Gastrocnemius medialis (tissue), 4 donors: ENCODE data around the gene DNAJC18.

Source experiments
- CTCF ChIP-seq, 5 experiments: fragments of 450-650 bp in 3 of 5; fragments of 200-600 bp in 2 of 5; sonication (generic) in 2 of 5; IDR thresholded peaks in 4 of 5; conservative IDR thresholded peaks in 1 of 5; 1 replicate in 4 of 5; 2 replicates in 1 of 5; pipeline ENCODE4 v1.5.1; 2016 to 2019; ENCODE audit warnings: antibody characterized with exemption in 5 of 5, mild to moderate bottlenecking in 3 of 5, moderate library complexity in 3 of 5
- POLR2A ChIP-seq, 2 donors: fragments of 450-650 bp; IDR thresholded peaks; one replicate each; pipeline ENCODE4 v1.6.1; 2017; ENCODE audit warnings: antibody characterized with exemption in 2 of 2, mild to moderate bottlenecking in 2 of 2, moderate library complexity in 2 of 2

DNA sequence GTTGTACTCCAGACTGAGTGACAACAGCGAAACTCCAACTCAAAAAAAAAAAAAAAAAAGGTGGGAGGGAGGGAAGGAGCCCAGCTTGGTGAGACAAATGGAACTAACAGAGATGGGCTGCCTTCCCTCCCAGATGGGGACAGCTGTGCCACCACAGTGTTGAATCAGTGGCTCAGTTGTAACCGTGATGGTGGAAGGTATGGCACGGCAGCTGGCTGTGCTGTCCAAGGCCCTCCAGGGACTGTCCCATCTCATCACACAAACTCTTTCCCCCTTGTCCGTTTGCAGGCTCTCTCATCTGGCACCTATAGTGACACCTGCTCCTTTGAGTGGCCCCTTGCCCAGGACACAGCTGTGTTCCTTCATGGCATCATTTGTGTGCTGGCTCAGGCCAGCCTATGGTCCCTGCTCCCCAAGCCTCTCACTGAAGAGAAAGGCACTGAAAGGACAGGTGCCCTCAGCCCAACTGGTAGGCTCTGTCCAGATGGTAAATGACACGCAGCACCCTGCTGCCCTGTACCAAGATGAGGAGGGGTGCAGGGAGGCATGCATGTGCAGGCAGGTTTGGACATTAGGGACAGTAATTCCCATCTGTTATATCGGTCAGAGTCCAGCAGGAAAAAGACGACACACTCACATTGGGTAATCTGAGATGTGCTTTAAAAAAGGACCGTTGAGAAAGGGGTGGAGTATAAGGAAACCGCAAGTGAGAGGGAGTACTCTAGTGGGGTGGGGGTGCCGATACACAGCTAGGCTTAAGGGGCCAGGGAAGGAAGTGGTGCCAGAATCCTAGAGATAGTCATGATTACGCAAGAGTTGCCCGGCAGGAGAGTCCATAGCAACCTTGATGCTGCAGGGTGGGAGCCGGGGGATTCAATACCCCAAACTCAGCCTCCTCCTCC is 35.8 kb upstream of the DNAJC18 start:
- no peak for TF ChIP-seq CTCF (IDR thresholded peaks at IDR 0.05 in 4 of 5, conservative IDR thresholded peaks at IDR 0.05 in 1 of 5)
- TF ChIP-seq POLR2A (IDR thresholded peaks at IDR 0.05) = no peak
